HL-60/S4 treated with retinoic acid at 250 ng/mL for 4 days and 3 days (cell line): ENCODE data around the gene SF3B1.
"Not testable (repeated sequence)": the region's sequence is repeated elsewhere in the genome, so short reads cannot be mapped to it uniquely, and the experiment has no call there.

Experiments used
- in situ Hi-C: fragments of 300-500 bp; cut with MboI; formaldehyde crosslinking; loops from 2 replicates; pipeline ENCODE4 v1.7.0; 2022; ENCODE audit warnings: low sequenced_read_pairs

SF3B1 gene, protein sequence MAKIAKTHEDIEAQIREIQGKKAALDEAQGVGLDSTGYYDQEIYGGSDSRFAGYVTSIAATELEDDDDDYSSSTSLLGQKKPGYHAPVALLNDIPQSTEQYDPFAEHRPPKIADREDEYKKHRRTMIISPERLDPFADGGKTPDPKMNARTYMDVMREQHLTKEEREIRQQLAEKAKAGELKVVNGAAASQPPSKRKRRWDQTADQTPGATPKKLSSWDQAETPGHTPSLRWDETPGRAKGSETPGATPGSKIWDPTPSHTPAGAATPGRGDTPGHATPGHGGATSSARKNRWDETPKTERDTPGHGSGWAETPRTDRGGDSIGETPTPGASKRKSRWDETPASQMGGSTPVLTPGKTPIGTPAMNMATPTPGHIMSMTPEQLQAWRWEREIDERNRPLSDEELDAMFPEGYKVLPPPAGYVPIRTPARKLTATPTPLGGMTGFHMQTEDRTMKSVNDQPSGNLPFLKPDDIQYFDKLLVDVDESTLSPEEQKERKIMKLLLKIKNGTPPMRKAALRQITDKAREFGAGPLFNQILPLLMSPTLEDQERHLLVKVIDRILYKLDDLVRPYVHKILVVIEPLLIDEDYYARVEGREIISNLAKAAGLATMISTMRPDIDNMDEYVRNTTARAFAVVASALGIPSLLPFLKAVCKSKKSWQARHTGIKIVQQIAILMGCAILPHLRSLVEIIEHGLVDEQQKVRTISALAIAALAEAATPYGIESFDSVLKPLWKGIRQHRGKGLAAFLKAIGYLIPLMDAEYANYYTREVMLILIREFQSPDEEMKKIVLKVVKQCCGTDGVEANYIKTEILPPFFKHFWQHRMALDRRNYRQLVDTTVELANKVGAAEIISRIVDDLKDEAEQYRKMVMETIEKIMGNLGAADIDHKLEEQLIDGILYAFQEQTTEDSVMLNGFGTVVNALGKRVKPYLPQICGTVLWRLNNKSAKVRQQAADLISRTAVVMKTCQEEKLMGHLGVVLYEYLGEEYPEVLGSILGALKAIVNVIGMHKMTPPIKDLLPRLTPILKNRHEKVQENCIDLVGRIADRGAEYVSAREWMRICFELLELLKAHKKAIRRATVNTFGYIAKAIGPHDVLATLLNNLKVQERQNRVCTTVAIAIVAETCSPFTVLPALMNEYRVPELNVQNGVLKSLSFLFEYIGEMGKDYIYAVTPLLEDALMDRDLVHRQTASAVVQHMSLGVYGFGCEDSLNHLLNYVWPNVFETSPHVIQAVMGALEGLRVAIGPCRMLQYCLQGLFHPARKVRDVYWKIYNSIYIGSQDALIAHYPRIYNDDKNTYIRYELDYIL

GRCh38 chr2:197434541-197435513 is at the start of gene SF3B1:
TSS of gene SF3B1 (minus strand) at chr2:197435028. CDS start at chr2:197434999, 29 bp downstream.
- in situ Hi-C loops: no loop called here

GRCh38 chr2:197484248-197484647 is 49.4 kb upstream of the SF3B1 start:
- in situ Hi-C loops: not testable (repeated sequence)

GRCh38 chr2:197480165-197481036 is 45.6 kb upstream of the SF3B1 start:
- in situ Hi-C loops: no loop called here

- in situ Hi-C loops: no loop called here
Observed at GRCh38 chr2:197477797-197478196, 43.0 kb upstream of the SF3B1 start.

- in situ Hi-C loops: no loop called here
Observed at GRCh38 chr2:197472166-197472565, 37.3 kb upstream of the SF3B1 start.

DNA sequence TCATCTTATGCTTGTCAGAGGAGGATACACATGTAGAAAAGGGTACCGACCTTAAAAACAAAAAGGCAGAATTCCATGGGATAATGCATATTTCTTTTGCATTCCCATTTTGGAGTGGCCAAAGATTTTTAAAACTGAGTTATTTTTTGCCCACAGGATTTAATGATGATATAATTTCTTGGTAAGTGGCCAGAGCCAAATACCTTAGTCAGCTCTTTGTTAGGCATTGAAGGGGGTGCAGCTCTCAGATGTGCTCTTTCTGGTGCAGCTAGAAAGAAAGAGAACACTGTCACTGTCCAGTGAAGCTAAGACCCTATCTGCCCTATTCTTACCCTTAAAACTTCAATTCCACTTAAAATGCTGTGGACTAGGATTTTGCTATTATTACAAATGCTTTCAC is 29.3 kb upstream of the SF3B1 start:
- in situ Hi-C loops: no loop called here

- in situ Hi-C loops: no loop called here
Observed at GRCh38 chr2:197461057-197461456, 26.2 kb upstream of the SF3B1 start.

DNA sequence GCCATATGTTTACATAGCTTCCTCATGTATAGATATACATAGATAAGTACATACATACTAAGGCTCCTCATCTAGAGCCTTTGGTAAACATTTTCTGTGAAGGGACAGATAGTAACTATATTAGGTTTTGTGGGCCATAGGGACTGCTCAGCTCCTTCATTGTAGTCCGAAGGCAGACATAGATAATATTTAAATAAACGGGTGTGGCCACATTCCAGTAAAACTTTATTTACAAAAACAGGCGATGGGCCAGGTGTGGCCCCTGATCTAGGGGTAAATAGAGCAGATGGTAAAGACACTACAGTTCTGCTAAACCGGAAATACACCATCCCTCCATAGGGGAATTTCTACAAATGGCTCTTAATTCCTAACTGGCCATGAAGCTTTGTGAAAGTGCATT is 25.8 kb upstream of the SF3B1 start:
- in situ Hi-C loops: no loop called here

- in situ Hi-C loops: no loop called here
Observed at GRCh38 chr2:197455428-197455827, 20.6 kb upstream of the SF3B1 start.

DNA sequence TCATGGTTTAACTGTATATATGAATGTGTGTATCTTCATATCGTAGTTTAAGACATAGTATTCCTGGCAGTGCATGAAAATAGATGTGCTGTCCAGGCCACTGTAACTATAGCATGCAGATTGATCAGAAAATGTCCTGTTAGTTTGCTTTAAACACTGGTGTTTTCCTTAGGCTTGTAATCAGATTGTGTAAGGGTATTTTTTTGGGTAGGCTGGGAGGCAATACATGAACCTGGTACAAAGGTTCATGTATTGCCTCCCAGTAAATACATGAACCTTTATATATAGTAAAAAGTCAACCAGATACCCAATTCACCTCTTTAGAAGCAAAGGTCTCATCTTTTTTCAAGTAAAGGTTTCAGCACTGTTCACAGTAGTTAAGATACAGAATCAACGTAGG is 20.1 kb upstream of the SF3B1 start:
- in situ Hi-C loops: no loop called here

DNA sequence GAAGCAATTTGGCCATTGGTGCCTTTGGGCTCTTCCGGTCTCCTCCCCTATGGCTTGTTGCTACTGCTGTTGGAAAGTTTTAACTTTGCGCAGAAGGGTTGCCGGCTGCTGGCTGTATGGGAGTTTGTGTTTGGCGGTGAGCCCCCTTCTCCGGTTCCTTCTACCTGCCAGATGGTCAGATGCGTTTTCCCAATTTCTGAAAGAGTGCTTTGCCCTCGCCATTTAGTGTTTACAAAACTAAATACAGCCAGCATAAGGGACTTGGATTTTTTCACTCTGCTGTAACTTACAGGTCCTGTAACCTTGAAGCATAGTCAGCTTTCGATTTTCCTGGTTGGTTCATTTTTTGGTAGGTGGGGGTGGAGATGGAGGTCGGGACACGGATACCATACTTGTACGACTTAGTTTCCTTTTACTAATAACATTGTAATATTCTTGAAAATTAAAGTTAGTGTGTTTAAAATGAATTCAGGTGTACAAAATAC is 19.1 kb upstream of the SF3B1 start:
- in situ Hi-C loops: no loop called here

- in situ Hi-C loops: no loop called here
Observed at GRCh38 chr2:197453123-197453913, 18.5 kb upstream of the SF3B1 start, which contains the start of gene COQ10B. TSS of gene COQ10B (plus strand) at chr2:197453552. CDS start at chr2:197453561, 9 bp downstream.

DNA sequence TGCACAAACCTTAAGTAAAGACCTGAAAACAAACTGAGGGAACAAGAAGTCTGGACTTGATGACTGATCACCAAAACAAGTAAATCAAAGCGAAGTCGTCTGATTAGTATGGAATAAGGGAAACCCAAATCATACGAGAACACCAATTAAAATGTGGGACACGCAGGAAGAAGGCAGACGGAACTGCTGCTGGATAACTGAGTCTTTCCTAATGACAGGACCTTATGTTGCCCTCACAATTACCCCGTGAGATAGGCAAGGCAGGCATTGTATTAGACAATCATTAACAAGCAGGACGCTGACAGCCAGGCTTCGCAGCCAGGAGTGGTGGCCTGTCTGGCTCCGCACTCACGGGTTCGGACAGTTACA is 17.9 kb upstream of the SF3B1 start:
- in situ Hi-C loops: no loop called here

DNA sequence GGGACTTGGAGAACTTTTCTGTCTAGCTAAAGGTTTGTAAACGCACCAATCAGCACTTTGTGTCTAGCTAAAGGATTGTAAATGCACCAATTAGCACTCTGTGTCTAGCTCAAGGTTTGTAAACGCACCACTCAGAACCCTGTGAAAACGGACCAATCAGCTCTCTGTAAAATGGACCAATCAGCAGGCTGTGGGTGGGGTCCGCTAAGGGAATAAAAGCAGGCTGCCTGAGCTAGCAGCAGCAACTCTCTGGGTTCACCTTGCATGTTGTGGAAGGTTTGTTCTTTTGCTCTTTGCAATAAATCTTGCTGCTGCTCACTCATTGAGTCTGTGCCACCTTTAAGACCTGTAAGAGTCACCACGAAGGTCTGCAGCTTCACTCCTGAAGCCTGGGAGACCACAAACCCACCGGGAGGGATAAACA is 16.1 kb upstream of the SF3B1 start:
- in situ Hi-C loops: not testable (repeated sequence)

- in situ Hi-C loops: no loop called here
Observed at GRCh38 chr2:197450465-197450864, 15.6 kb upstream of the SF3B1 start.

DNA sequence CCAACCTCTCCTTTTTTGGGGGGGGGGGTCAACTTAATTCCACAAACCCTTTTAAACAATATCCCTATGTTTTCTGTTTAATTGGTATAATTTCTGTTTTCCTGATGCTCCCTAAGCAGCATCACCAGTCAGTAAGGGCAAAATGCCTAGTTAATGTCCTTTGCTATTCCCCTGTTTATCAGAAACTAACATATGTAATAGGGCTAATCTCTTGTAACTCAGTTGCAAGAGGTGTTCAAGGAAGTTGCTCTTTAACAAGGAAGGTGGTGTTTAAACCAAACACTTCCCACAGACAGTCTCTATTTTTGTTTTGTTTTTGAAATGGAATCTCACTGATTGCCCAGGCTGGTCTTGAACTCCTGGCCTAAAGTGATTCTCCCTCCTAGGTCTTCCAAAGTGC is 12.0 kb upstream of the SF3B1 start:
- in situ Hi-C loops: no loop called here

- in situ Hi-C loops: no loop called here
Observed at GRCh38 chr2:197445746-197446145, 10.9 kb upstream of the SF3B1 start.

GRCh38 chr2:197442857-197443256 is 8.0 kb upstream of the SF3B1 start:
- in situ Hi-C loops: no loop called here
